Stimulated activated CD4-positive, alpha-beta T cell treated with anti-CD3 and anti-CD28 coated beads, Interleukin-2, amount 100 ng/mL, for 48 hours (primary cell): Measurements from ENCODE around the gene PTPN23.
"Not testable (repeated sequence)": the region's sequence is repeated elsewhere in the genome, so short reads cannot be mapped to it uniquely, and the experiment has no call there.

Experiments used
- DNase-seq, 2 donors: peaks; one replicate each; pipeline ENCODE4 v3.0.0-alpha.2; 2020

PTPN23 gene

GRCh38 chr3:47380601-47381316, at the start of gene PTPN23:
Gene PTPN23, plus strand, starts transcription at chr3:47381021. Its CDS starts 76 bp downstream, at chr3:47381097.
- peak; percentile 97 to 99 for DNase-seq

GRCh38 chr3:47333907-47334306, 46.9 kb upstream of the PTPN23 start:
- no peak for DNase-seq

- no peak for DNase-seq
Measured at GRCh38 chr3:47337656-47338055, 43.2 kb upstream of the PTPN23 start.

- DNase-seq = no peak
Measured at GRCh38 chr3:47339951-47340350, 40.9 kb upstream of the PTPN23 start.

GRCh38 chr3:47340866-47341265, 40.0 kb upstream of the PTPN23 start:
- DNase-seq = no peak

GRCh38 chr3:47342151-47342550, 38.7 kb upstream of the PTPN23 start:
- no peak for DNase-seq

- no peak for DNase-seq
Measured at GRCh38 chr3:47342812-47343211, 38.0 kb upstream of the PTPN23 start.

GRCh38 chr3:47343471-47343971, 37.3 kb upstream of the PTPN23 start:
- DNase-seq = no peak

GRCh38 chr3:47344971-47345370, 35.9 kb upstream of the PTPN23 start:
- no peak for DNase-seq

- DNase-seq = no peak
Measured at GRCh38 chr3:47347217-47347801, 33.5 kb upstream of the PTPN23 start.

- DNase-seq = no peak
Measured at GRCh38 chr3:47348411-47349154, 32.2 kb upstream of the PTPN23 start.

- no peak for DNase-seq
Measured at GRCh38 chr3:47355010-47355409, 25.8 kb upstream of the PTPN23 start.

GRCh38 chr3:47356201-47356600, 24.6 kb upstream of the PTPN23 start:
- DNase-seq = no peak

- no peak for DNase-seq
Measured at GRCh38 chr3:47359323-47359722, 21.5 kb upstream of the PTPN23 start.

- peak in 1 of 2 donors; percentile 17 for DNase-seq
Measured at GRCh38 chr3:47360110-47360517, 20.7 kb upstream of the PTPN23 start.

- DNase-seq = no peak
Measured at GRCh38 chr3:47362701-47363100, 18.1 kb upstream of the PTPN23 start.

- no peak for DNase-seq
Measured at GRCh38 chr3:47365213-47366153, 15.3 kb upstream of the PTPN23 start.

- no peak for DNase-seq
Measured at GRCh38 chr3:47366833-47367232, 14.0 kb upstream of the PTPN23 start.

GRCh38 chr3:47367631-47368030, 13.2 kb upstream of the PTPN23 start:
- DNase-seq = no peak

GRCh38 chr3:47370020-47370419, 10.8 kb upstream of the PTPN23 start:
- not testable (repeated sequence) for DNase-seq

- peak in 1 of 2 donors; percentile 35 for DNase-seq
Measured at GRCh38 chr3:47370887-47371697, 9.7 kb upstream of the PTPN23 start.

- no peak for DNase-seq
Measured at GRCh38 chr3:47374587-47374986, 6.2 kb upstream of the PTPN23 start.
